Measurements from ENCODE around the gene ADAMTSL2. TPM values are rescaled to one million over a fixed set of nuclear protein-coding genes. Genes with fewer than 3 reads are reported as not detected.

ADAMTSL2 gene
- polyA plus RNA-seq, 1 of the 3 experiments (the other 2 are of a cell fraction): 0.21 TPM

GRCh38 chr9:133553123-133553522 lies 18.6 kb downstream of the ADAMTSL2 start (continued):
- TF ChIP-seq, protein P1, sequence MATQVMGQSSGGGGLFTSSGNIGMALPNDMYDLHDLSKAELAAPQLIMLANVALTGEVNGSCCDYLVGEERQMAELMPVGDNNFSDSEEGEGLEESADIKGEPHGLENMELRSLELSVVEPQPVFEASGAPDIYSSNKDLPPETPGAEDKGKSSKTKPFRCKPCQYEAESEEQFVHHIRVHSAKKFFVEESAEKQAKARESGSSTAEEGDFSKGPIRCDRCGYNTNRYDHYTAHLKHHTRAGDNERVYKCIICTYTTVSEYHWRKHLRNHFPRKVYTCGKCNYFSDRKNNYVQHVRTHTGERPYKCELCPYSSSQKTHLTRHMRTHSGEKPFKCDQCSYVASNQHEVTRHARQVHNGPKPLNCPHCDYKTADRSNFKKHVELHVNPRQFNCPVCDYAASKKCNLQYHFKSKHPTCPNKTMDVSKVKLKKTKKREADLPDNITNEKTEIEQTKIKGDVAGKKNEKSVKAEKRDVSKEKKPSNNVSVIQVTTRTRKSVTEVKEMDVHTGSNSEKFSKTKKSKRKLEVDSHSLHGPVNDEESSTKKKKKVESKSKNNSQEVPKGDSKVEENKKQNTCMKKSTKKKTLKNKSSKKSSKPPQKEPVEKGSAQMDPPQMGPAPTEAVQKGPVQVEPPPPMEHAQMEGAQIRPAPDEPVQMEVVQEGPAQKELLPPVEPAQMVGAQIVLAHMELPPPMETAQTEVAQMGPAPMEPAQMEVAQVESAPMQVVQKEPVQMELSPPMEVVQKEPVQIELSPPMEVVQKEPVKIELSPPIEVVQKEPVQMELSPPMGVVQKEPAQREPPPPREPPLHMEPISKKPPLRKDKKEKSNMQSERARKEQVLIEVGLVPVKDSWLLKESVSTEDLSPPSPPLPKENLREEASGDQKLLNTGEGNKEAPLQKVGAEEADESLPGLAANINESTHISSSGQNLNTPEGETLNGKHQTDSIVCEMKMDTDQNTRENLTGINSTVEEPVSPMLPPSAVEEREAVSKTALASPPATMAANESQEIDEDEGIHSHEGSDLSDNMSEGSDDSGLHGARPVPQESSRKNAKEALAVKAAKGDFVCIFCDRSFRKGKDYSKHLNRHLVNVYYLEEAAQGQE (IDR thresholded peaks at IDR 0.05; ENCODE audit: low read depth, low read length): no peak
- TF ChIP-seq TEAD4 (IDR thresholded peaks at IDR 0.05; ENCODE audit: borderline replicate concordance, insufficient read depth): no peak
- TF ChIP-seq SMC3 (IDR thresholded peaks at IDR 0.05; ENCODE audit: low read depth, low read length): no peak
- TF ChIP-seq YY1 (IDR thresholded peaks at IDR 0.05; ENCODE audit: low read depth): no peak
- no peak for TF ChIP-seq TCF12 (IDR thresholded peaks at IDR 0.05)
- no peak for TF ChIP-seq FOXM1 (IDR thresholded peaks at IDR 0.05; ENCODE audit: low read depth)

GRCh38 chr9:133553973-133554713 lies 19.6 kb downstream of the ADAMTSL2 start:
- Histone ChIP-seq H3K79me2 (ENCODE audit: insufficient read depth) (no peaks in the 10 kb centered on the region), H3K9me3 (no peaks in the 10 kb centered on the region), H3K9ac (no peak overlapping the region), H3K27me3 (ENCODE audit: insufficient read depth) (no peaks in the 10 kb centered on the region), H3K36me3 (replicated peaks in 1 of 2; ENCODE audit: control insufficient read depth in 1 of 2, insufficient read depth in 2 of 2, low read length in 1 of 2) (no peaks in the 10 kb centered on the region), H3K4me2 (no peak overlapping the region), H3K4me3 (ENCODE audit: low read depth in 2 of 2, low read length in 1 of 2) (no peak overlapping the region), H2AFZ (ENCODE audit: low read depth) (no peak overlapping the region), H4K20me1 (ENCODE audit: insufficient read depth) (no peaks in the 10 kb centered on the region), H3K9me2 (no peaks in the 10 kb centered on the region), H3K4me1 (ENCODE audit: control insufficient read depth in 1 of 2, insufficient read depth in 2 of 2, low read depth in 1 of 2, low read length in 1 of 2) (peaks cover 16 to 40% of the 10 kb centered on the region in 2 experiments), H3F3A (replicated peaks; ENCODE audit: insufficient read depth) (peaks cover 9% of the 10 kb centered on the region), H3K27ac (ENCODE audit: low read depth in 2 of 2, low read length in 1 of 2) (peak overlapping the region in 1 of 2 experiments; percentile 3; a peak in 1 of 4 replicates)
- DNase-seq: no peak
- TF ChIP-seq YY1 (IDR thresholded peaks at IDR 0.05; ENCODE audit: low read depth) (no peak), ELF1 (IDR thresholded peaks at IDR 0.05) (no peak), GABPA (IDR thresholded peaks at IDR 0.05; ENCODE audit: low read depth) (no peak), RAD21 (IDR thresholded peaks at IDR 0.05; ENCODE audit: low read length) (no peak), FOXM1 (IDR thresholded peaks at IDR 0.05; ENCODE audit: low read depth) (no peak), MEF2A (IDR thresholded peaks at IDR 0.05; ENCODE audit: borderline replicate concordance, low read depth) (no peak), NRF1 (IDR thresholded peaks at IDR 0.05; ENCODE audit: low read depth, low read length) (no peak), EP300 (IDR thresholded peaks at IDR 0.05; ENCODE audit: borderline replicate concordance in 1 of 2, low read depth in 1 of 2, low read length in 1 of 2) (no peak), USF2 (IDR thresholded peaks at IDR 0.05; ENCODE audit: borderline replicate concordance, low read depth, low read length) (no peak), FOXJ3 (CRISPR knock-in tag; IDR thresholded peaks at IDR 0.05) (no peak), RXRA (IDR thresholded peaks at IDR 0.05; ENCODE audit: borderline replicate concordance, low read depth) (no peak), PBX3 (IDR thresholded peaks at IDR 0.05) (no peak), SMC3 (IDR thresholded peaks at IDR 0.05; ENCODE audit: low read depth, low read length) (no peak), FOSL2 (IDR thresholded peaks at IDR 0.05; ENCODE audit: borderline replicate concordance, low read depth) (no peak), CTCF (IDR thresholded peaks at IDR 0.05) (no peak), USF1 (IDR thresholded peaks at IDR 0.05; ENCODE audit: borderline replicate concordance, low read depth) (no peak)
- WGBS (ENCODE audit: low lambda C conversion rate): 77% methylated on average over 13 of the region's 31 CpGs
- POLR2A ChIA-PET: interaction anchor here (0.6 kb wide), 1 partner anchor 20 kb away, joined by 3 read pairs; the partner anchor contains the start of gene ADAMTSL2
- CTCF ChIA-PET: interaction anchor here (0.6 to 1.5 kb wide), 5 partner anchors 18 to 75 kb away, joined by 3 to 4 read pairs (median 3); no protein-coding TSS in a partner anchor

All from SK-N-SH (cell line).